SK-N-SH treated with all-trans-retinoic acid at 6 μM for 48 hours (cell line): Measurements from ENCODE around the gene GNL2.

Experiments used
- RARB ChIP-seq: fragments of 250-450 bp; sonication (Bioruptor Pico); IDR thresholded peaks from 2 replicates; pipeline ENCODE4 v1.8.0; 2021; ENCODE audit warnings: mild to moderate bottlenecking, moderate library complexity
- ZC3H10 ChIP-seq: fragments of 250-450 bp; sonication (Bioruptor Pico); IDR thresholded peaks from 2 replicates; pipeline ENCODE4 v1.5.1; 2021; ENCODE audit warnings: mild to moderate bottlenecking, moderate library complexity
- ZNF565 ChIP-seq: fragments of 450-650 bp; formaldehyde crosslinking; conservative IDR thresholded peaks from 2 replicates; pipeline ENCODE4 v1.5.0; 2020; ENCODE audit warnings: low read depth, mild to moderate bottlenecking, moderate library complexity
- TF ChIP-seq, protein P1 (sequence below): fragments of 250-450 bp; sonication (Bioruptor Pico); IDR thresholded peaks from 2 replicates; pipeline ENCODE4 v1.8.0; 2020; ENCODE audit warnings: mild to moderate bottlenecking, moderate library complexity, borderline replicate concordance
- TF ChIP-seq, protein P2 (sequence below): fragments of 250-450 bp; sonication (Bioruptor Pico); IDR thresholded peaks from 2 replicates; pipeline ENCODE4 v1.5.1; 2020; ENCODE audit warnings: low read depth, mild to moderate bottlenecking, moderate library complexity

GRCh38 chr1:37564892-37565291 is 30.8 kb downstream of the GNL2 start:
- TF ChIP-seq ZC3H10 (CRISPR knock-in tag) = no peak
- no peak for TF ChIP-seq RARB (CRISPR knock-in tag)
- TF ChIP-seq, protein P1, sequence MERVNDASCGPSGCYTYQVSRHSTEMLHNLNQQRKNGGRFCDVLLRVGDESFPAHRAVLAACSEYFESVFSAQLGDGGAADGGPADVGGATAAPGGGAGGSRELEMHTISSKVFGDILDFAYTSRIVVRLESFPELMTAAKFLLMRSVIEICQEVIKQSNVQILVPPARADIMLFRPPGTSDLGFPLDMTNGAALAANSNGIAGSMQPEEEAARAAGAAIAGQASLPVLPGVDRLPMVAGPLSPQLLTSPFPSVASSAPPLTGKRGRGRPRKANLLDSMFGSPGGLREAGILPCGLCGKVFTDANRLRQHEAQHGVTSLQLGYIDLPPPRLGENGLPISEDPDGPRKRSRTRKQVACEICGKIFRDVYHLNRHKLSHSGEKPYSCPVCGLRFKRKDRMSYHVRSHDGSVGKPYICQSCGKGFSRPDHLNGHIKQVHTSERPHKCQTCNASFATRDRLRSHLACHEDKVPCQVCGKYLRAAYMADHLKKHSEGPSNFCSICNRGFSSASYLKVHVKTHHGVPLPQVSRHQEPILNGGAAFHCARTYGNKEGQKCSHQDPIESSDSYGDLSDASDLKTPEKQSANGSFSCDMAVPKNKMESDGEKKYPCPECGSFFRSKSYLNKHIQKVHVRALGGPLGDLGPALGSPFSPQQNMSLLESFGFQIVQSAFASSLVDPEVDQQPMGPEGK (CRISPR knock-in tag) = no peak
- no peak for TF ChIP-seq ZNF565 (CRISPR knock-in tag)
- TF ChIP-seq, protein P2, sequence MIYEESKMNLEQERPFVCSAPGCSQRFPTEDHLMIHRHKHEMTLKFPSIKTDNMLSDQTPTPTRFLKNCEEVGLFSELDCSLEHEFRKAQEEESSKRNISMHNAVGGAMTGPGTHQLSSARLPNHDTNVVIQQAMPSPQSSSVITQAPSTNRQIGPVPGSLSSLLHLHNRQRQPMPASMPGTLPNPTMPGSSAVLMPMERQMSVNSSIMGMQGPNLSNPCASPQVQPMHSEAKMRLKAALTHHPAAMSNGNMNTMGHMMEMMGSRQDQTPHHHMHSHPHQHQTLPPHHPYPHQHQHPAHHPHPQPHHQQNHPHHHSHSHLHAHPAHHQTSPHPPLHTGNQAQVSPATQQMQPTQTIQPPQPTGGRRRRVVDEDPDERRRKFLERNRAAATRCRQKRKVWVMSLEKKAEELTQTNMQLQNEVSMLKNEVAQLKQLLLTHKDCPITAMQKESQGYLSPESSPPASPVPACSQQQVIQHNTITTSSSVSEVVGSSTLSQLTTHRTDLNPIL (CRISPR knock-in tag) = no peak
